SK-N-SH treated with all-trans-retinoic acid at 6 μM for 48 hours (cell line): ENCODE data around the gene TIGD6.

ENCODE experiments used
- ATAC-seq: fragments of 200-7000 bp; cut with Tn5 transposase; 3 replicates; pipeline ENCODE4 v1.9.1; 2020; ENCODE audit warnings: mild to moderate bottlenecking, moderate library complexity
- ARNTL ChIP-seq: fragments of 450-650 bp; formaldehyde crosslinking; IDR thresholded peaks from 2 replicates; pipeline ENCODE4 v1.5.0; 2020; ENCODE audit warnings: low read depth, mild to moderate bottlenecking, moderate library complexity, borderline replicate concordance
- BACH2 ChIP-seq: fragments of 250-450 bp; sonication (Bioruptor Pico); IDR thresholded peaks from 2 replicates; pipeline ENCODE4 v1.9.0; 2021; ENCODE audit warnings: mild to moderate bottlenecking, borderline replicate concordance
- CREB5 ChIP-seq: fragments of 250-450 bp; sonication (Bioruptor Pico); IDR thresholded peaks from 2 replicates; pipeline ENCODE4 v1.5.1; 2020; ENCODE audit warnings: low read depth, mild to moderate bottlenecking, moderate library complexity
- CSDC2 ChIP-seq: fragments of 250-450 bp; sonication (Bioruptor Pico); IDR thresholded peaks from 2 replicates; pipeline ENCODE4 v1.5.0; 2020; ENCODE audit warnings: mild to moderate bottlenecking, moderate library complexity
- CSRNP3 ChIP-seq: fragments of 250-450 bp; sonication (Bioruptor Pico); IDR thresholded peaks from 2 replicates; pipeline ENCODE4 v1.5.1; 2021; ENCODE audit warnings: mild to moderate bottlenecking, moderate library complexity
- GLIS3 ChIP-seq: fragments of 250-450 bp; sonication (Bioruptor Pico); IDR thresholded peaks from 2 replicates; pipeline ENCODE4 v1.5.0; 2020; ENCODE audit warnings: mild to moderate bottlenecking, moderate library complexity
- ISL1 ChIP-seq: fragments of 250-450 bp; sonication (Bioruptor Pico); IDR thresholded peaks from 2 replicates; pipeline ENCODE4 v2.1.2; 2022; ENCODE audit warnings: mild to moderate bottlenecking, moderate library complexity
- OSR1 ChIP-seq: fragments of 250-450 bp; sonication (Bioruptor Pico); IDR thresholded peaks from 2 replicates; pipeline ENCODE4 v1.8.0; 2022; ENCODE audit warnings: moderate library complexity, mild to moderate bottlenecking, inconsistent platforms
- PATZ1 ChIP-seq: fragments of 250-450 bp; sonication (Bioruptor Pico); IDR thresholded peaks from 2 replicates; pipeline ENCODE4 v1.8.0; 2020; ENCODE audit warnings: mild to moderate bottlenecking, moderate library complexity, borderline replicate concordance
- POU6F1 ChIP-seq: fragments of 250-450 bp; sonication (Bioruptor Pico); IDR thresholded peaks from 2 replicates; pipeline ENCODE4 v1.8.0; 2021; ENCODE audit warnings: low read depth, mild to moderate bottlenecking, moderate library complexity, borderline replicate concordance
- PPARA ChIP-seq: fragments of 250-450 bp; sonication (Bioruptor Pico); IDR thresholded peaks from 2 replicates; pipeline ENCODE4 v1.5.0; 2020; ENCODE audit warnings: mild to moderate bottlenecking, borderline replicate concordance
- RARB ChIP-seq: fragments of 250-450 bp; sonication (Bioruptor Pico); IDR thresholded peaks from 2 replicates; pipeline ENCODE4 v1.8.0; 2021; ENCODE audit warnings: mild to moderate bottlenecking, moderate library complexity
- SNAI2 ChIP-seq: fragments of 250-450 bp; sonication (Bioruptor Pico); IDR thresholded peaks from 2 replicates; pipeline ENCODE4 v1.5.0; 2020; ENCODE audit warnings: mild to moderate bottlenecking, moderate library complexity
- TCF4 ChIP-seq: fragments of 250-450 bp; sonication (Bioruptor Pico); IDR thresholded peaks from 2 replicates; pipeline ENCODE4 v1.8.0; 2021; ENCODE audit warnings: mild to moderate bottlenecking, moderate library complexity, borderline replicate concordance
- TOX ChIP-seq: fragments of 250-450 bp; sonication (Bioruptor Pico); IDR thresholded peaks from 2 replicates; pipeline ENCODE4 v1.8.0; 2021; ENCODE audit warnings: mild to moderate bottlenecking, moderate library complexity, borderline replicate concordance
- ZFP3 ChIP-seq: fragments of 250-450 bp; sonication (Bioruptor Pico); IDR thresholded peaks from 2 replicates; pipeline ENCODE4 v1.5.0; 2020; ENCODE audit warnings: mild to moderate bottlenecking, moderate library complexity
- ZFP30 ChIP-seq: fragments of 450-650 bp; formaldehyde crosslinking; IDR thresholded peaks from 2 replicates; pipeline ENCODE4 v1.5.0; 2022; ENCODE audit warnings: mild to moderate bottlenecking, moderate library complexity
- ZNF565 ChIP-seq: fragments of 450-650 bp; formaldehyde crosslinking; conservative IDR thresholded peaks from 2 replicates; pipeline ENCODE4 v1.5.0; 2020; ENCODE audit warnings: low read depth, mild to moderate bottlenecking, moderate library complexity
- ZNF70 ChIP-seq: fragments of 450-650 bp; formaldehyde crosslinking; IDR thresholded peaks from 2 replicates; pipeline ENCODE4 v1.5.0; 2020; ENCODE audit warnings: mild to moderate bottlenecking, moderate library complexity
- ZNF8 ChIP-seq: fragments of 450-650 bp; formaldehyde crosslinking; IDR thresholded peaks from 2 replicates; pipeline ENCODE4 v1.5.0; 2020; ENCODE audit warnings: mild to moderate bottlenecking, moderate library complexity

Gene TIGD6

GRCh38 chr5:150045549-150045948, 45.1 kb upstream of the TIGD6 start (continued):
- TF ChIP-seq ISL1, result no peak

- TF ChIP-seq RARB (CRISPR knock-in tag), result no peak
- peak; percentile 68 for ATAC-seq
These were observed 44.3 kb upstream of the TIGD6 start for GRCh38 chr5:150044712-150045111.

- ATAC-seq, result peak; percentile 77
- TF ChIP-seq GLIS3 (no peak), ZFP3 (CRISPR knock-in tag) (no peak), BACH2 (CRISPR knock-in tag) (no peak), ZNF70 (no peak), ISL1 (no peak)
These were observed 43.9 kb upstream of the TIGD6 start for GRCh38 chr5:150044329-150044681.

- ATAC-seq, result peak; percentile 25
- TF ChIP-seq GLIS3 (no peak), ZNF70 (no peak), TCF4 (CRISPR knock-in tag) (no peak), CREB5 (CRISPR knock-in tag) (no peak), ZFP30 (CRISPR knock-in tag) (no peak), SNAI2 (no peak), PATZ1 (CRISPR knock-in tag) (no peak), POU6F1 (CRISPR knock-in tag) (no peak), ARNTL (CRISPR knock-in tag) (no peak), ZNF565 (CRISPR knock-in tag) (no peak), PPARA (CRISPR knock-in tag) (no peak)
These were observed 43.3 kb upstream of the TIGD6 start for GRCh38 chr5:150043657-150044328.

- TF ChIP-seq SNAI2 (no peak), POU6F1 (CRISPR knock-in tag) (no peak)
- no peak for ATAC-seq
These were observed 42.0 kb upstream of the TIGD6 start for GRCh38 chr5:150042459-150042858.

- TF ChIP-seq POU6F1 (CRISPR knock-in tag) (no peak), RARB (CRISPR knock-in tag) (no peak), SNAI2 (no peak), TOX (CRISPR knock-in tag) (peak; percentile 40; the same call in 1 of the 2 replicates), BACH2 (CRISPR knock-in tag) (no peak), ZNF70 (peak; percentile 97), OSR1 (CRISPR knock-in tag) (no peak), CSDC2 (CRISPR knock-in tag) (no peak), ZNF565 (CRISPR knock-in tag) (no peak), TCF4 (CRISPR knock-in tag) (peak; percentile 54), ARNTL (CRISPR knock-in tag) (no peak), ZNF8 (CRISPR knock-in tag) (peak; percentile 88), GLIS3 (no peak), ZFP3 (CRISPR knock-in tag) (no peak), ISL1 (peak; percentile 33; the same call in 1 of the 2 replicates), CSRNP3 (CRISPR knock-in tag) (no peak), PATZ1 (CRISPR knock-in tag) (no peak)
- TF ChIP-seq, all 23 proteins: peak for 5
- 0 out of 3 replicates have a peak, but pooled peaks have one; percentile 5 for ATAC-seq
These were observed 38.1 kb upstream of the TIGD6 start for GRCh38 chr5:150038547-150038946.
